Lower leg skin (tissue), 3 donors: ENCODE results near the gene ZDHHC14.

ENCODE experiments used
- POLR2A ChIP-seq, 2 donors: fragments of 450-650 bp; IDR thresholded peaks; one replicate each; pipeline ENCODE4 v1.6.1; 2016 to 2017; ENCODE audit warnings: antibody characterized with exemption in 2 of 2, mild to moderate bottlenecking in 1 of 2, moderate library complexity in 1 of 2
- TF ChIP-seq, protein P1 (sequence below), 3 donors: fragments of 450-650 bp; IDR thresholded peaks; one replicate each; pipeline ENCODE4 v1.5.1; 2016; ENCODE audit warnings: antibody characterized with exemption in 3 of 3, mild to moderate bottlenecking in 3 of 3, moderate library complexity in 2 of 3

DNA sequence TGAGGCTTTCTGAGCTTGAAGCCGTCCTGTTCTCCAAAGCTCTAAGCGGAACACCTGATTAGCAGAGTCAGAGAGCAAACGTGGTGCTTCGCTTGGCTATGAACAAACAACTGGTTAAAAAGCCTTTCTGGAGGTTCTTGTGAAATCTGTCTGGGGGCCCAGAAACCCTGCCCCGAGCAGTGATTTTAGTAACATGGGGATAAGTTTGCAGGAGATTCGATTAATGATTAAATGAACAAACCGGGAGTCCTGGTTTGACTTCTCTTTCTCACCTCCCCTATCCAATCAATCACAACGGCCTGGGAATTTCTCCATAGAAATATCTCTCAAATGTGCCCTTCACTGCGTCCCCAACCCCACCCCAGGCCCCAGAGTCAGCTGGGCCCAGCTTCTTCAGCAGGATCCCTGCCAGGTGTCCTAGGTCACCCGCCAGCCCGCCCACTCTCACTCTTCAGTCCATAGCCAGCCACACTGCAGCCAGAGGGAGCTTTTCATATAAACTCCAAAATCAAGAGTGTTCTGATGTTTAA lies 43.6 kb downstream of the ZDHHC14 start:
- TF ChIP-seq, protein P1, sequence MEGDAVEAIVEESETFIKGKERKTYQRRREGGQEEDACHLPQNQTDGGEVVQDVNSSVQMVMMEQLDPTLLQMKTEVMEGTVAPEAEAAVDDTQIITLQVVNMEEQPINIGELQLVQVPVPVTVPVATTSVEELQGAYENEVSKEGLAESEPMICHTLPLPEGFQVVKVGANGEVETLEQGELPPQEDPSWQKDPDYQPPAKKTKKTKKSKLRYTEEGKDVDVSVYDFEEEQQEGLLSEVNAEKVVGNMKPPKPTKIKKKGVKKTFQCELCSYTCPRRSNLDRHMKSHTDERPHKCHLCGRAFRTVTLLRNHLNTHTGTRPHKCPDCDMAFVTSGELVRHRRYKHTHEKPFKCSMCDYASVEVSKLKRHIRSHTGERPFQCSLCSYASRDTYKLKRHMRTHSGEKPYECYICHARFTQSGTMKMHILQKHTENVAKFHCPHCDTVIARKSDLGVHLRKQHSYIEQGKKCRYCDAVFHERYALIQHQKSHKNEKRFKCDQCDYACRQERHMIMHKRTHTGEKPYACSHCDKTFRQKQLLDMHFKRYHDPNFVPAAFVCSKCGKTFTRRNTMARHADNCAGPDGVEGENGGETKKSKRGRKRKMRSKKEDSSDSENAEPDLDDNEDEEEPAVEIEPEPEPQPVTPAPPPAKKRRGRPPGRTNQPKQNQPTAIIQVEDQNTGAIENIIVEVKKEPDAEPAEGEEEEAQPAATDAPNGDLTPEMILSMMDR (IDR thresholded peaks at IDR 0.05), result no peak
- no peak for TF ChIP-seq POLR2A (IDR thresholded peaks at IDR 0.05)
